Dermis microvascular lymphatic vessel endothelial cell (primary cell): ENCODE results near the gene PRPF19. TPM values are rescaled to one million over a fixed set of nuclear protein-coding genes. Genes with fewer than 3 reads are reported as not detected.

Experiments used
- DNase-seq, 2 donors: peaks; one replicate each; pipeline versions ENCODE4 v3.0.0 to v3.0.0-alpha.2; 2010; ENCODE audit warnings: low read depth in 2 of 2
- total RNA-seq: library from RNA; depleted of rRNA; stranded (reverse); fragments of >200 nt; gene quantifications from 2 replicates; pipeline ENCODE4 v1.2.1, GENCODE V29; 2014

Gene PRPF19
- total RNA-seq, 1 donor from 2014 or later, result 51.6 TPM

GRCh38 chr11:60858731-60859464 is 47.5 kb downstream of the PRPF19 start:
- no peak for DNase-seq

GRCh38 chr11:60858236-60858635 is 48.1 kb downstream of the PRPF19 start:
- DNase-seq, result no peak

- no peak for DNase-seq
Measured at GRCh38 chr11:60857378-60858232, 48.8 kb downstream of the PRPF19 start.

- DNase-seq, result no peak
Measured at GRCh38 chr11:60855726-60856633, 50.4 kb downstream of the PRPF19 start, which contains the start of gene PTGDR2. Gene PTGDR2 (minus strand): TSS chr11:60855950. CDS start chr11:60853722, 2,228 bp downstream.

GRCh38 chr11:60854847-60855725 is 51.3 kb downstream of the PRPF19 start:
- no peak for DNase-seq

GRCh38 chr11:60854140-60854846 is 52.1 kb downstream of the PRPF19 start:
- DNase-seq, result no peak

- DNase-seq, result no peak
Measured at GRCh38 chr11:60852982-60853950, 53.1 kb downstream of the PRPF19 start.

GRCh38 chr11:60852117-60852981 is 54.0 kb downstream of the PRPF19 start:
- DNase-seq, result no peak

- DNase-seq, result no peak
Measured at GRCh38 chr11:60851327-60852104, 54.9 kb downstream of the PRPF19 start.

GRCh38 chr11:60849641-60850520 is 56.5 kb downstream of the PRPF19 start:
- no peak for DNase-seq

GRCh38 chr11:60848714-60849151 is 57.7 kb downstream of the PRPF19 start:
- DNase-seq, result no peak

GRCh38 chr11:60847896-60848295 is 58.5 kb downstream of the PRPF19 start:
- DNase-seq, result no peak

- no peak for DNase-seq
Measured at GRCh38 chr11:60847281-60847680, 59.1 kb downstream of the PRPF19 start.

- DNase-seq, result no peak
Measured at GRCh38 chr11:60845338-60845737, 61.0 kb downstream of the PRPF19 start.

GRCh38 chr11:60844870-60845221 is 61.5 kb downstream of the PRPF19 start:
- DNase-seq, result peak in 1 of 2 donors; percentile 12
